Body of pancreas (tissue), 4 donors: ENCODE measurements around the gene DOK6.

ENCODE experiments used
- CTCF ChIP-seq, 7 experiments: fragments of 450-650 bp in 4 of 7; fragments of 200-600 bp in 3 of 7; sonication (generic) in 3 of 7; IDR thresholded peaks; one replicate each; pipeline ENCODE4 v1.5.1; 2016 to 2019; ENCODE audit warnings: antibody characterized with exemption in 7 of 7
- POLR2A ChIP-seq, 3 donors: fragments of 450-650 bp; IDR thresholded peaks; one replicate each; pipeline ENCODE4 v1.6.1; 2016; ENCODE audit warnings: antibody characterized with exemption in 3 of 3, mild to moderate bottlenecking in 2 of 3

DNA sequence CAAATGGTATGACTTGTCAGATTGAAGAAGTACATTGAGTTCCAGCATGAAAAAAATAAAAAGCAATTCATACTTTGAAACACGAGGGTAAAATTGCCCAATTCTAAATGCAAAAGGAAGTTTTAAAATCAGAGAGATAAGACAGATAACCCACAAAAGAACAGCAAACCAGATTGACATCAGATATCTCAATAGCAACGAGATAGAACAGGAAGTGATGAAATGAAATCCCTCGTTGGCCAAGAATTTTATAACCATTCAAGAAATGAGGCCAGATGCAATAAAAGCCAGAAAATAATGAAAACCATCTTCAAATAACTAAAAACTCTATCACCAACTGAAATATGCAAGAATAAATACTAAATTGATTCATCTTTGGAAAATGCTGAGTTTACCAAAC is 374.1 kb downstream of the DOK6 start:
- TF ChIP-seq POLR2A (IDR thresholded peaks at IDR 0.05), result no peak
- TF ChIP-seq CTCF (IDR thresholded peaks at IDR 0.05), result no peak
